HG03108 (cell line): ENCODE measurements around the gene CCDC192.
"Not testable (repeated sequence)": the region's sequence is repeated elsewhere in the genome, so short reads cannot be mapped to it uniquely, and the experiment has no call there.

Experiments used
- ATAC-seq: cut with Tn5 transposase; IDR thresholded peaks from one replicate; pipeline ENCODE4 v1.9.1; 2021; ENCODE audit warnings: moderate library complexity; ENCODE audit not compliant: unreplicated experiment

CCDC192 gene

DNA sequence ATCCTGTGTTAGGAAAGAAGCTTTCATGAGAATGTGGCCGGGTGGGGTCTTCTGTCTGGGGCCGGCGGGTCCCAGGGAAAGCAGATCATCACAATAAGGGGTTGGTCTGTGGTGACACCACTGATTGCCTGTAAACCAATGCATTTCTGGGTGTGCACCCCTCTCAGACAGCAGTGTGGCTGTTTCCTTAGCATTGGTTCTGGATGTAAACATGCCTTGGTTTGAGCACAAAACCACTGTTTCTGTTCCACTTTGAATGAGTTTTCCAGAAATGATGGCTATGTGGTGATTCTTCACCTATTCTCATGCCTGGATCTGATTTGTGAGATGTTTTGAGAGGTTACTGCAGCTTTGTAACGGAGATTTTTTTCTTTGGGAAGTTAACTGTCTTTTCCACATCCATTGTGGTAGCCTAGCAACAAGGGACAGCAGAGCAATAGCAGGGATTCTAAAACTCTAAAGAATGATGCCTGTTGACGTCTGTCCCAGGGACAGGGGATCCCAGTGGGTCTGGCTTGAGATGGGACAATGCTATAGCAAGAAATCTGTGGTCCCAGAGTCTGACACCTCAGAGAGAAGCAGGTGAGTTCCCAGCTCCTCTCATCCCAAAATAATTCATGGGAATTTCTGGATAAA lies at the start of gene CCDC192:
CCDC192 (plus strand) TSS at position 466 of the 636 bp plus-strand sequence; CDS start at position 521, 55 bp downstream.
- ATAC-seq, result no peak

- no peak for ATAC-seq
Measured at GRCh38 chr5:127656825-127657224, 46.4 kb upstream of the CCDC192 start.

- no peak for ATAC-seq
Measured at GRCh38 chr5:127660047-127660733, 43.0 kb upstream of the CCDC192 start.

DNA sequence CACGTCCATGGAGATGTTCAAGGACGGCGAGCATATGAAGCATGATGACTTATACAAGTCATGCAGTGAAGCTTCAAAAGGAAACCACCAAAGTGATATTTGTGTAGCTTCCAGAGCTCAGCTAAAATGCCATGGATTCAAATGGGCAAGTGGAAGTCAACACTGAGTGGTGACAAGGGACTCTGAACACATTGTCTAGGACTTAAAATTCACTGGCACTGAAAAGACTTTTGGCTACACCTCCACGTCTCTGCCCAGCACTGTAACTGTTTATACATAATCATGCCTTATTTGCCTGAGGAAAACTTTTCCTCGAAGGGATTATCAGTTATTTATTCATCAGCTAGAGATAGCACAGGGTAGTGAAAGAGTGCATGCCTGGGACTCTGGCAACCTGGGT lies 39.1 kb upstream of the CCDC192 start:
- ATAC-seq, result no peak

GRCh38 chr5:127665641-127666040 lies 37.5 kb upstream of the CCDC192 start:
- ATAC-seq, result no peak

- no peak for ATAC-seq
Measured at GRCh38 chr5:127666043-127666716, 37.0 kb upstream of the CCDC192 start.

GRCh38 chr5:127667926-127668325 lies 35.3 kb upstream of the CCDC192 start:
- ATAC-seq, result no peak

DNA sequence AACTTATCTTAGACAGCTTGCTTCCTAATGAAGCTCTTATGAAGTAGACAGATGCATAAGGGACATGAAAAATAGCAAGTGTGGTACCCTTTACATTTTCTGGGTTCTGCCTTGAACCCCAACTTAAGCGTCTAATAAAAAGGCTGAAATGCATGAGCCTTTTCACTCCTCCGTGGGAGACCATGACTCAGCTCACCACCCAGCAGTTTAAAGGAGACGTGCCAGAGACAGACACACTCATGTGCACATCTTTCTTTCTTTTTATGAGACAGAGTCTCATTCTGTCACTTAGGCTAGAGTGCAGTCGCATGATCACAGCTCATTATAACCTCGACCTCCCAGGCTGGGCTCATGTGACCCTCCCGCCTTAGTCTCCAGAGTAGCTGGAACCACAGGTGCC lies 32.0 kb upstream of the CCDC192 start:
- ATAC-seq, result no peak

DNA sequence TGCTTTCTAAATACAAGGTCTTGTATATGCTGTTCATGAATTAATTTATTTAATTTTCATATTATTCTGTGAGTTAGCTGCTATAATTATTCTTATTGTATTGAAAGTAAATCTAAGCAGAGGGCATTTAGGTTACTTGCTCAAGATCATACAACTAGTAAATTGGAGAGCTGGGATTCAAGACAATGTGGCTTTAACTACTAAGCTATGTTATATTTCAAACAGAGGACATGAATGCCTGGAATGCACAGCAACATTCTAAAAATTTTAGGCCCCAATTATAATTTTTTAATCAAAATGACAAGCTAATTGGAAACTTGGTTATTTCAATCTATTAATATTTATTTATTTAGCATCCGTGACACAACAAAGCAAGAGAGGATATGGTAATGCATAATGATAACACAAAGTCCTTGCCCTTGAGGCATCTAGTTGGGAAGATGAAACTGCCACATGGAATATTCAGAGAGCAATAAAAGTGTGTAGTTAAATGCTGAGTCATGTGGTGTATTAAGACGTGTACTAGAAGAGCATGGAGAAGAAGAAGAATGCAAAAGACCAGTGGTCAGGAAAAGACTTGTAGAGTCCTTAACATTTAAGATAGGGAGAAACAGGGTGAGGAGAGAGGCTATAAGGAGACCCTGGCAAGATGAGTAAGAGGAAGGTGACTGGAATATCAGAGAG lies 29.9 kb upstream of the CCDC192 start:
- no peak for ATAC-seq

DNA sequence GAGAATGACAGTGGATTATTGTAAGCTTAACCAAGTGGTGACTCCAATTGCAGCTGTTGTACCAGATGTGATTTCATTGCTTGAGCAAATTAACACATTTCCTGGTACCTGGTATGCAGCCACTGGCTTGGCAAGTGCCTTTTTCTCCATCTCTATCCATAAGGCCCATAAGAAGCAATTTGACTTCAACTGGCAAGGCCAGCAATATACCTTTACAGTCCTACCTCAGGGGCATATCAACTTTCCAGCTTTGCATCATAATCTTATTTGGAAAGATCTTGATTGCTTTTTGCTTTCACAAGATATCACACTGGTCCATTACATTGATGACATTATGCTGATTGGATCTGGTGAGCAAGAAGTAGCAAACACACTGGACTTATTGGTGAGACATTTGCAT lies 26.2 kb upstream of the CCDC192 start:
- ATAC-seq, result not testable (repeated sequence)

DNA sequence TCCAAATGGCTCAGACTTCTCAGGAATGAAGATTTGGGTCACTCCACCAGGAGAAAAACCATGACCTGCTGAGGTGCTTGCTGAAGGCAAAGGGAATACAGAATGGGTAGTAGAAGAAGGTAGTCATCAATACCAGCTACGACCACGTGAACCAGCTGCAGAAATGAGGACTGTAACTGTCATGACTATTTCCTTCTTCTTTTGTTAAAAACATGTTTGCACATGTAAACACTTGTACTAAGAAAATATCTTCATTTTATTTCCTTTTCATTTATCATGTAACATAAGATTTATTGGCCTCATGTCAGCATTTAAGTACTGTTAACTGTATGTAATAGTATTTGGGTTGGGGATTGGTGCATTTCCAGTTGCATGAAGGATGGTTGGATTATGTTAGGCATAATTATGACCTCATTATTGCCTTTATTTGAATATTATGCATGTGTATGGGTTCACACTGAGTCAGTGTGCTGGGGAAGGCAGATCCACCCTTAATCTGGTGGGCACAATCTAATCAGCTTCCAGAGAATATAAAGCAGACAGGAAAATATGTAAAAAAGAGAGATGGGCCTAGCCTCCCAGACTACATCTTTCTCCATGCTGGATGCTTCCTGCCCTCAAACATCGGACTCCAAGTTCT lies 23.4 kb upstream of the CCDC192 start:
- ATAC-seq, result not testable (repeated sequence)

- ATAC-seq, result no peak
Measured at GRCh38 chr5:127680595-127680994, 22.6 kb upstream of the CCDC192 start.

DNA sequence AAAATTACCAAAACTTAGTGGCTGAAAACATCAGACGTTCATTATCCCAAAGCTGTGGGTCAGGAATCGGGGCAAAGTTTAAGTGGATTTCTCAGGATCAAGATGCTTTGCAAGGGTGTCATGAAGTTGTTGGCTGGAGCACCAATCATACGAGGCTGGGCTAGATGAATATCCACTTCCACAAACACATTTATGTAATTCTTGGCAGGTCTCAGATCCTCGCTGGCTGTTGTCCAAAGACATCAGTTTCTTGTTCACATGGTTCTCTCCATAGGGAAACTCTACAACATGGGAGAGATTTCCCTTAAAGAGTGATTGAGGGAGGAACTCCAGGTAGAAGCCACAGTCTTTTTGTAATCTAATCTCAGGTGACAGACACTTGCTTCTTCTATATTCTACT lies 20.2 kb upstream of the CCDC192 start:
- ATAC-seq, result no peak

- no peak for ATAC-seq
Measured at GRCh38 chr5:127684726-127685467, 18.3 kb upstream of the CCDC192 start.

DNA sequence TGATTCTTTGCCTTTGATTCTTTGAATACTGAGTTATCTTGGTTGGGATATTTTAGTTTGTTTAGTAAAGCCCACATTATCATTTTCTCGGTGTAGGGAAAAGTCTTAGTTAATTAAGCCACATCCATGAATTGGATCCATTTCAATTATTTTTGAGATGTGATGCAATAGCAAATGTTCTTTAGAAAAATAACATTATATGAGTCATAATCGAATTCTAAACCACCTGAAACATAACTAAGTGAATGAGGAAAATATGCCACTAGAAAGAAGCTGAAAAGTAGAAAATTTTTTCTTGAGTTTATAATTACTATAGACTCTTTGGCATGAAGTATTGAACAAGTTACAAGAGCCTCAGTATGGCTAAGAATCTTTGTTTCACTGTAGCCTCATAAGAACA lies 17.5 kb upstream of the CCDC192 start:
- ATAC-seq, result no peak

- ATAC-seq, result no peak
Measured at GRCh38 chr5:127686424-127686823, 16.8 kb upstream of the CCDC192 start.

DNA sequence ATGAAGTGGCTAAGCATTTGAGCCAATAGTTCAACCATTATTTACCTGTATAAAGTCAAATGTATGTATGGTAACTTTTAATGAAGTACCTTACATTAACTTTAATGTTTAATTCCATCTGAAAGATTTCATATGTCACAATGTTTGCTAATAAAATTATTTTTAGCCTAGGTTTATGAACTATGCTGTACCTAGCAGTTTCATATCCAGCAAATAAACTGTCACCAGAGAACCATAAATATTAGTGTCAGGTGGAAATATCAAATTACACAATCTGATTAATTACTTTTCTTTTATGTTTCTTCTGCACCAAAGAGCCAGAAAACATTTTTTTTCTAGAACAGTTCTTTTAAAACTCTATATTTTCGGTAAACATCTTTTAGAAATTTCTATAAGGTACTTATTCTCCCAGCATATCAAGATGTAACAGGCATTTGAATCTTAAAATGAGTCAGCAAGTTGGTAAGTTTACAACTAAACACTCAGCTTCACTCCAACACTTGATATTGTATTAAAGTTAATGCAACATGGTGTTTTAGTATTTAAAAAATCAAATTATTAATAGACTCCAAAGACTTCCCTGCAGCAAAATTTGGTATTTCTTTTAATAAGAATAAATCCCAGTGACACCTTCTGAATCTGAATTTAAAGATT lies 8.5 kb upstream of the CCDC192 start:
- ATAC-seq, result no peak

DNA sequence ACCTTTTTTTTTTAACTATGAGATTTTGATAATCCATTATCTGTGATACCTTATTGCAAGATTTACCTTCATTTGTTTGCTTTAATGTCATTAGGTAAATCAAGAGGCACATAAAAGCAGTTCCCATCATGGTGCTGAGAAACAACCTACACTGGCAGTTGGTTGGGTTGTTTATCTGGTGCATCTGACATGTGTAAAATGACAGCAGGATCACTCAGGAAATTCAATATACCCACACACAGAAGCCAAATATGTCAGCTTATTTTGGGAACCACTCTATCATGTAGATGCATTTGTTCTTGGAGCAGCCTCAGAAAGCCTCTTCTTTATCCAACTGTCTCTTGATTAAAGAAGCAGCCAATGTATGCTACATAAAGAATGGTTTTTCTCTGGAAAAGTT lies 7.8 kb upstream of the CCDC192 start:
- ATAC-seq, result no peak

DNA sequence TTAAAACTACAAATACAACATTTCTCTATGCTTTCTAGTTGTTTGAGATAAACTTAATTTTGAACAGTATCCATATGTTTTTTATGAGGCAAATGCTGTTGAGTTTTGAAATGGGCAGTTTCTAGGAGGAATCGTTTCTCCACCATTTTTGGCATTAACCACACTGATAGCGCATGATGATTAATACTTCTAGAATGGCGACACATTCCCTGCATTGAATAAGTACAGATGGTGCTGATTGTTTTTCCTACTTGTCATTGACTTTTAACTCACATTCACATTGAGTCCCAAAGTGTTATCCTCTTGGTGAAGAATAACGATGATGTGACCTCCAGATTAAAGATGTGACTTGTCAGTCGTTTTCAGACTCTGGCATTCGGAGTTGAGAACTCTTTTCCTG lies 6.5 kb upstream of the CCDC192 start:
- ATAC-seq, result no peak
